ENCODE data around the gene WBP2NL.

WBP2NL gene

GRCh38 chr22:42072606-42073330 is 74.2 kb downstream of the WBP2NL start:
- DNase-seq (ENCODE audit: low spot score) = no peak

GRCh38 chr22:42073621-42074041 is 75.0 kb downstream of the WBP2NL start:
- no peak for DNase-seq (ENCODE audit: low spot score)

- peak; percentile 69 for DNase-seq (ENCODE audit: low spot score)
Observed at GRCh38 chr22:42074132-42074811, 75.7 kb downstream of the WBP2NL start, which contains the start of gene PHETA2. PHETA2 (plus strand) TSS chr22:42074248; CDS start chr22:42077294, 3,046 bp downstream.

- no peak for DNase-seq (ENCODE audit: low spot score)
Observed at GRCh38 chr22:42074846-42075676, 76.5 kb downstream of the WBP2NL start.

GRCh38 chr22:42076764-42077485 is 78.3 kb downstream of the WBP2NL start:
- DNase-seq (ENCODE audit: low spot score) = no peak

- no peak for DNase-seq (ENCODE audit: low spot score)
Observed at GRCh38 chr22:42077486-42078125, 79.0 kb downstream of the WBP2NL start.

Measured in AG08396 (cell line).